GM12892 (cell line): ENCODE measurements around the gene CENPU.

ENCODE experiments used
- POLR2A ChIP-seq: IDR thresholded peaks from 2 replicates; pipeline ENCODE4 v1.6.1; 2011; ENCODE audit warnings: low read depth, low read length, control low read depth
- POLR2AphosphoS5 ChIP-seq: IDR thresholded peaks from 2 replicates; pipeline ENCODE4 v1.6.1; 2011; ENCODE audit warnings: low read depth, low read length, control low read depth
- TAF1 ChIP-seq: IDR thresholded peaks from 2 replicates; pipeline ENCODE4 v1.6.1; 2011; ENCODE audit warnings: low read depth, mild to moderate bottlenecking, control low read depth, low read length, borderline replicate concordance

- TF ChIP-seq TAF1 (no peak), POLR2AphosphoS5 (no peak), POLR2A (no peak)
Observed at GRCh38 chr4:184702114-184702513, 31.8 kb downstream of the CENPU start.
